Measurements from ENCODE around the gene DBET.
"Not testable (repeated sequence)": the region's sequence is repeated elsewhere in the genome, so short reads cannot be mapped to it uniquely, and the experiment has no call there.

DBET gene

DNA sequence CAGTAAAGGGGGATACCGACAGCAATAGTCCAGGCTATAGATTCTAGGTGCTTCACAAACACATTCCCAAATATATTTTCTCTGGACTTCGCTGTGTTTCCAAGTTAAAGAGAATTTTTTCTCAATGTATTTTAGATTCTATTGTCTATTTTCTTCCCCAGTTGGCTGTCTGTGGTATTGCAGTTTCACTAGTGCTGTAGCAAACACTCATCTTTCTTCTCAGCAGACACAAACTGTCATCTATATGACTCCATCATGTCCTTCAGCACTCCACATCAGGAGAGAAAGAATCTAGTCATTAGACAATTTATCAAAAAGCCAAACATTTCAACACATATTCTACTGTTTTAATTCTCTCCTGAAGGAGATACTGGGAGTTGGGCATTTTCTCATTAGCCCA, at the start of gene DBET:
DBET (plus strand) TSS at position 161 of the 400 bp plus-strand sequence.
- H3K4me1 ChIP-seq (ENCODE audit: control insufficient read depth, insufficient read depth, low read length); H3K27me3 ChIP-seq (ENCODE audit: control insufficient read depth, insufficient read depth, low read length); H3K27ac ChIP-seq (ENCODE audit: low read depth, low read length); H3K9ac ChIP-seq (ENCODE audit: low read length); H3K4me3 ChIP-seq (ENCODE audit: low read depth, low read length); H3K9me3 ChIP-seq (ENCODE audit: control insufficient read depth, insufficient read depth, low read depth, low read length); H3K36me3 ChIP-seq (ENCODE audit: control insufficient read depth, insufficient read depth, low read length): not testable (repeated sequence)

- Histone ChIP-seq H3K27me3 (ENCODE audit: control insufficient read depth, insufficient read depth, low read length) (peaks cover 86% of the 10 kb centered on the region), H3K4me3 (ENCODE audit: low read depth, low read length) (peak overlapping the region; percentile 70), H3K9ac (ENCODE audit: low read length) (no peak overlapping the region), H3K4me1 (ENCODE audit: control insufficient read depth, insufficient read depth, low read length) (peaks cover 26% of the 10 kb centered on the region), H3K27ac (ENCODE audit: low read depth, low read length) (no peak overlapping the region), H3K9me3 (ENCODE audit: control insufficient read depth, insufficient read depth, low read depth, low read length) (0 out of 2 replicates have a peak, but pooled peaks cover 2% of the 10 kb centered on the region), H3K36me3 (ENCODE audit: control insufficient read depth, insufficient read depth, low read length) (no peaks in the 10 kb centered on the region)
Observed at GRCh38 chr4:190014771-190015537, 49.3 kb upstream of the DBET start.

DNA sequence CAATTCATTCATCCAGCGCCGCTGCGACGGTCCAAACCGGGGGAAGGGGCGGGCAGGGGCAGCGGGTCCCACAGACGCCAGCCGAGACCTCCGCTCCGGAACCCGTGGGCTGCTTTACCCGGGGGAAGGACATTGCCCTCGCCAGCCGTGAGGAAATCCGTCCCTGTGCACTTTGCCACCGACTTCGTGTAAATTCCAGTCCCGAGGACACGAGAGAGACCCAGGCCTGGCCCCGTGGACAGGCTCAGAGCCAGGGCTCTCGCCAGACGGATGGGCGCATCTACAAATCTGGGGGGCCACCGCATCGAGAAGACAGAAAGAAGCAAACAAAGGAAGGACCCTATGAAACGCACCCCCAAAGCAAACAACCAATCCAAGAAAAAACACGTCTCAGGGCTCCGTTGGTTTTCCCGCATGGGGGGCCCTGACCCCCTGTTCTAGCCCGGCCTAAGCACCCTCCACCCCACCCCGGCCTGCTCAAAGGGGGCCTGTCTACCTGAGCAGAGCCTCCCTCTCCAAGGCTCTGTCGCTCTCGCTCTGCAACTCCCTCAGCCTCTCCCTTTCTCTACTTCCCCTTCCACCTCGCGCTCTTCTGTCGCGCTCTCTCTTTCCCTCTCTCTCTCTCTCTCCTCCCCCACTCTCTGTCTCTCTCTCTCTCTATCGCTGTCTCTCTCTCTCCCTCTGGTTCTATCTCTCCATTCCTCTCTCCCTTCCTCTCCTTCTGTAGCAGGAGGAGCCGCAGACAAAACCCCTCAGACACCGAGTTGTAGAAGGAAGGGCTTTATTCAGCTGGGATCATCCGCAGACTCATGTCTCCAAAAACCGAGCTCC, 48.5 kb upstream of the DBET start:
- H3K27ac ChIP-seq (ENCODE audit: low read depth, low read length) = no peak overlapping the region
- no peak overlapping the region for H3K9ac ChIP-seq (ENCODE audit: low read length)
- peaks cover 26% of the 10 kb centered on the region for H3K4me1 ChIP-seq (ENCODE audit: control insufficient read depth, insufficient read depth, low read length)
- 0 out of 2 replicates have a peak, but pooled peaks cover 2% of the 10 kb centered on the region for H3K9me3 ChIP-seq (ENCODE audit: control insufficient read depth, insufficient read depth, low read depth, low read length)
- H3K4me3 ChIP-seq (ENCODE audit: low read depth, low read length) = peak overlapping the region; percentile 70
- H3K36me3 ChIP-seq (ENCODE audit: control insufficient read depth, insufficient read depth, low read length) = no peaks in the 10 kb centered on the region
- H3K27me3 ChIP-seq (ENCODE audit: control insufficient read depth, insufficient read depth, low read length) = peaks cover 94% of the 10 kb centered on the region

- Histone ChIP-seq H3K9ac (ENCODE audit: low read length) (no peak overlapping the region), H3K36me3 (ENCODE audit: control insufficient read depth, insufficient read depth, low read length) (no peaks in the 10 kb centered on the region), H3K4me1 (ENCODE audit: control insufficient read depth, insufficient read depth, low read length) (peaks cover 26% of the 10 kb centered on the region), H3K9me3 (ENCODE audit: control insufficient read depth, insufficient read depth, low read depth, low read length) (0 out of 2 replicates have a peak, but pooled peaks cover 2% of the 10 kb centered on the region), H3K27ac (ENCODE audit: low read depth, low read length) (no peak overlapping the region), H3K27me3 (ENCODE audit: control insufficient read depth, insufficient read depth, low read length) (peaks cover 99% of the 10 kb centered on the region), H3K4me3 (ENCODE audit: low read depth, low read length) (peak overlapping the region; percentile 70)
Observed at GRCh38 chr4:190016369-190017289, 47.7 kb upstream of the DBET start.

DNA sequence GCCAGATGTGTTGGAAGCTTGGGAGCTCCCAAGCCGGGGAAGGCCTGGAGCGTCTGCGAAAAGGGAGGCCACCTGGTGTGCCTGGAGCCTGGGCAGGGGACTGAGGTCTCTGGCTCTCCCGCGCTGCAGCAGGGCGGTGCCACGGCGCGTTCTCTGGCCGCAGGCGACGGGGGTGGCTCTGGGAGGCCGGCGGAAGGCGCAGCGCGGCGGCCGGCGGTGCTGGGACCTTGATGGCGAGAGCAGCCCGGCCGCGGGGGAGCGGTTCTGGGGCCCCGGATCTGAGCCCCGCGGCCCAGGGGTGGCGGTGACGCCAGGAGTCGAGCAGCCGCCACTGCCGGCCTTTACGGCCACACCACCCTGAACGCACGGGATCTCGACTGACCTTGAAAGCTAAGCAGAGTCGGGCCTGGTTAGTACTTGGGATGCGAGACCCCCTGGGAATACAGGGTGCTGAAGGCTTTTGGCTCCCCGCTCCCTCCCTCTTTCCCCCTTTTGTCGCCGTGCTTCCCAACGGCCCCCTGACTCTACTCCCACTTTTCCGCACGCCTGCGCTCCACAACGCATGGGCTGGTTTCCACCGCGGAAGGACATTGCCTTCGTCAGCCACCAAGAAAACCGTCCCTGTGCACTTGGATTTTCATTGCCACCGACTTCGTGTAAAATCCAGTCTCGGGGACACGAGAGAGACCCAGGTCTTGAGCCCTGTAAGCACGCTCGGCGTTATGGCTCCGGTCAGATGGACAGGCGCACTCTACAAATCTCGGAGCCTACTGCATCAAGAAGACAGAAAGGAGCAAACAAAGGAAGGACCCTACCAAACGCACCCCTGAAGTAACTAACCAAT, 46.7 kb upstream of the DBET start:
- Histone ChIP-seq H3K27me3 (ENCODE audit: control insufficient read depth, insufficient read depth, low read length) (peaks cover 91% of the 10 kb centered on the region), H3K4me1 (ENCODE audit: control insufficient read depth, insufficient read depth, low read length) (peaks cover 26% of the 10 kb centered on the region), H3K9ac (ENCODE audit: low read length) (no peak overlapping the region), H3K4me3 (ENCODE audit: low read depth, low read length) (peak overlapping the region; percentile 48), H3K27ac (ENCODE audit: low read depth, low read length) (no peak overlapping the region), H3K9me3 (ENCODE audit: control insufficient read depth, insufficient read depth, low read depth, low read length) (peaks cover 2% of the 10 kb centered on the region; the same call in 1 of the 2 replicates), H3K36me3 (ENCODE audit: control insufficient read depth, insufficient read depth, low read length) (no peaks in the 10 kb centered on the region)

- Histone ChIP-seq H3K9me3 (ENCODE audit: control insufficient read depth, insufficient read depth, low read depth, low read length) (peaks cover 2% of the 10 kb centered on the region; the same call in 1 of the 2 replicates), H3K27me3 (ENCODE audit: control insufficient read depth, insufficient read depth, low read length) (peaks cover 92% of the 10 kb centered on the region), H3K4me1 (ENCODE audit: control insufficient read depth, insufficient read depth, low read length) (peaks cover 26% of the 10 kb centered on the region), H3K27ac (ENCODE audit: low read depth, low read length) (no peak overlapping the region), H3K36me3 (ENCODE audit: control insufficient read depth, insufficient read depth, low read length) (no peaks in the 10 kb centered on the region), H3K9ac (ENCODE audit: low read length) (no peak overlapping the region), H3K4me3 (ENCODE audit: low read depth, low read length) (peak overlapping the region; percentile 48)
Observed at GRCh38 chr4:190018201-190018920, 45.9 kb upstream of the DBET start.

DNA sequence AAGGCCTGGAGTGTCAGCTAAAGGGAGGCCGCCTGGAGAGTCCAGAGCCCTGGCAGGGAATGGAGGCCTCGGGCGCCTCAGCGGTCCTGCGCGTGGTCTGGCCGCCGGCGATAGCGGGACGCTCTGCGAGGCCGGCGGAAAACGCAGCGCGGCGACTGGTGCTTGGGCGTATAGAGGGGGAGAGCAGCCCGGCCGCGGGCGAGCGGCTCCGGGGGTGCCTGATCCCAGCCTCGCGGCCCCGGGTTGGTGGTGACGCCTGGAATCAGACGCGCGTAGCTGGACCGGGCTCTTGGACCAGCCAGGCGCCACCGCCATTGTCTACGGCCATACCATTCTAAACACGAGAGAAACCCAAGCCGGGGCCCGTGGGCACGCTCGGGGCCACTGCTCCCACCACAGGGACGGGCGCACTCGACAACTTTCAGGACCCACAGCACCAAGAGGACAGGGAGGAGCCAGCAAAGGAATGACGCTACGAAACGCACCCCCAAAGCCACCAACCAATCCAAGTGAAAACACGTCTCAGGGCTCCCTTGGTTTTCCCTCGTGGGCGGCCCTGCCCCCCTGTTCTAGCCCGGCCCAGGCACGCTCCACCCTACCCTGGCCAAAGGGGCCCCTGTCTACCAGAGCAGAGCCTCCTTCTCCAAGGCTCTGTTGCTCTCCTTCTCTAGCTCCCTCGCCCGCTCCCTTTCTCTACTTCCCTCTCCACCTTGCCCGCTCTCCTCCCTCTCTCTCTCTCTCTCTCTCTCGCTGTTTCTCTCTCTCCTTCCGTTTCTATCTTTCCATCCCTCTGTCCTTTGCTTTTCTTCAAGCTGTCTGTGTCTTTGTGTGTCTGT, 45.1 kb upstream of the DBET start:
- H3K36me3 ChIP-seq (ENCODE audit: control insufficient read depth, insufficient read depth, low read length) = no peaks in the 10 kb centered on the region
- no peak overlapping the region for H3K27ac ChIP-seq (ENCODE audit: low read depth, low read length)
- H3K4me3 ChIP-seq (ENCODE audit: low read depth, low read length) = peak overlapping the region; percentile 50
- peaks cover 2% of the 10 kb centered on the region; the same call in 1 of the 2 replicates for H3K9me3 ChIP-seq (ENCODE audit: control insufficient read depth, insufficient read depth, low read depth, low read length)
- H3K9ac ChIP-seq (ENCODE audit: low read length) = no peak overlapping the region
- peaks cover 26% of the 10 kb centered on the region for H3K4me1 ChIP-seq (ENCODE audit: control insufficient read depth, insufficient read depth, low read length)
- H3K27me3 ChIP-seq (ENCODE audit: control insufficient read depth, insufficient read depth, low read length) = peaks cover 88% of the 10 kb centered on the region

DNA sequence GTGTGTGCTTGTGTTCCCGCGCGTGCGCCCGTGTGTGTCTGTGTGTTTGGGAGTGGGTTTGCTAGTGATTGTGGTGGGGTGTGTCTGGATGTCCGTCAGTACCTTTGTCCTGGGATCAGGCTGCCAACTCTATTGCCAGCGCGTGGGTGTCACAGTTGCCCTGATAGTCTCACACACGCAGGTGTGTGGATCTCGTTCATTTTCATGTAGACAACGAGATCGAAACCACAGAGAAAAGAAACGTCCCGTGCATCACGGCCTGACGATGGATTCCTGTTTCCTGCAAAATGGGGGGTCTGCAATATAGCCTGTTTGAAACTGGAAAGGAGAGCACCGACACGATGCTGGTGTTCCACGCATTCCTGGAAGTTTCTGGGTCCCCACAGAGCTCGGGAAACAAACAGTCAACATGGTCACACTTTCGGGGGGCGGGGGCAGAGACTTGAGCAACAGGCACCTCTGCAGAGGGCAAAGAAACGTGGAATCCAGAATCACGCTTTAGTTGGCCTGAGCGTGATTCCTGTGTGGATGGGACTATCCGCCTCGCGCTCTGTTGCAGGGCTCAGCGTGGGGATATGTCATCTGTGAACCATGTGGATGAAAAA, 44.3 kb upstream of the DBET start:
- H3K27me3 ChIP-seq (ENCODE audit: control insufficient read depth, insufficient read depth, low read length) = peaks cover 80% of the 10 kb centered on the region
- H3K36me3 ChIP-seq (ENCODE audit: control insufficient read depth, insufficient read depth, low read length); H3K27ac ChIP-seq (ENCODE audit: low read depth, low read length); H3K9ac ChIP-seq (ENCODE audit: low read length); H3K9me3 ChIP-seq (ENCODE audit: control insufficient read depth, insufficient read depth, low read depth, low read length): not testable (repeated sequence)
- peak overlapping the region; percentile 50 for H3K4me3 ChIP-seq (ENCODE audit: low read depth, low read length)
- H3K4me1 ChIP-seq (ENCODE audit: control insufficient read depth, insufficient read depth, low read length) = peaks cover 26% of the 10 kb centered on the region

Data from HUES6 (cell line).